GM12801 (cell line): ENCODE results near the gene CERCAM.

Experiments
- TF ChIP-seq, protein P1 (sequence below): IDR thresholded peaks from one replicate; pipeline ENCODE4 v1.5.1; 2011; ENCODE audit warnings: control low read depth; ENCODE audit not compliant: insufficient read length; ENCODE audit errors: extremely low read depth

The CERCAM gene

DNA sequence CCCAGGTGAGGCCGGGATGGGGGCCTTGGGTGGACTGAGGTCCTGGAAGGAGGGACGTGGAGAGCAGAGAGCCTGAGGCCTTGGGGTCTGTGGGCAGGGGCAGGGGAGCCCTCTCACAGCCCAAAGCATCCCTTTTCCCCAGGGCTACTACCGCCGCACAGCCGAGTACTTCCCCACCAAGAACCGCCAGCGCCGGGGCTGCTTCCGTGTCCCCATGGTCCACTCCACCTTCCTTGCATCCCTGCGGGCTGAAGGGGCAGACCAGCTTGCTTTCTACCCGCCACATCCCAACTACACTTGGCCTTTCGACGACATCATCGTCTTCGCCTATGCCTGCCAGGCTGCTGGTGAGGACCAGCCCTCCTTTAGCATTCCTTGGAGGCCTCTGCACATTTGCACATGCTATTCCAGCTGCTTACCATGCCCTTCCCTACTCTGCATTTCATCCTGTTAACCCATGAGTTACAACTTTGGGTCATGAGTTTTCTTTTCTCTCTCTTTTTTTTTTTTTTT is 3.7 kb downstream of the CERCAM start:
- TF ChIP-seq, protein P1, sequence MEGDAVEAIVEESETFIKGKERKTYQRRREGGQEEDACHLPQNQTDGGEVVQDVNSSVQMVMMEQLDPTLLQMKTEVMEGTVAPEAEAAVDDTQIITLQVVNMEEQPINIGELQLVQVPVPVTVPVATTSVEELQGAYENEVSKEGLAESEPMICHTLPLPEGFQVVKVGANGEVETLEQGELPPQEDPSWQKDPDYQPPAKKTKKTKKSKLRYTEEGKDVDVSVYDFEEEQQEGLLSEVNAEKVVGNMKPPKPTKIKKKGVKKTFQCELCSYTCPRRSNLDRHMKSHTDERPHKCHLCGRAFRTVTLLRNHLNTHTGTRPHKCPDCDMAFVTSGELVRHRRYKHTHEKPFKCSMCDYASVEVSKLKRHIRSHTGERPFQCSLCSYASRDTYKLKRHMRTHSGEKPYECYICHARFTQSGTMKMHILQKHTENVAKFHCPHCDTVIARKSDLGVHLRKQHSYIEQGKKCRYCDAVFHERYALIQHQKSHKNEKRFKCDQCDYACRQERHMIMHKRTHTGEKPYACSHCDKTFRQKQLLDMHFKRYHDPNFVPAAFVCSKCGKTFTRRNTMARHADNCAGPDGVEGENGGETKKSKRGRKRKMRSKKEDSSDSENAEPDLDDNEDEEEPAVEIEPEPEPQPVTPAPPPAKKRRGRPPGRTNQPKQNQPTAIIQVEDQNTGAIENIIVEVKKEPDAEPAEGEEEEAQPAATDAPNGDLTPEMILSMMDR, result no peak

DNA sequence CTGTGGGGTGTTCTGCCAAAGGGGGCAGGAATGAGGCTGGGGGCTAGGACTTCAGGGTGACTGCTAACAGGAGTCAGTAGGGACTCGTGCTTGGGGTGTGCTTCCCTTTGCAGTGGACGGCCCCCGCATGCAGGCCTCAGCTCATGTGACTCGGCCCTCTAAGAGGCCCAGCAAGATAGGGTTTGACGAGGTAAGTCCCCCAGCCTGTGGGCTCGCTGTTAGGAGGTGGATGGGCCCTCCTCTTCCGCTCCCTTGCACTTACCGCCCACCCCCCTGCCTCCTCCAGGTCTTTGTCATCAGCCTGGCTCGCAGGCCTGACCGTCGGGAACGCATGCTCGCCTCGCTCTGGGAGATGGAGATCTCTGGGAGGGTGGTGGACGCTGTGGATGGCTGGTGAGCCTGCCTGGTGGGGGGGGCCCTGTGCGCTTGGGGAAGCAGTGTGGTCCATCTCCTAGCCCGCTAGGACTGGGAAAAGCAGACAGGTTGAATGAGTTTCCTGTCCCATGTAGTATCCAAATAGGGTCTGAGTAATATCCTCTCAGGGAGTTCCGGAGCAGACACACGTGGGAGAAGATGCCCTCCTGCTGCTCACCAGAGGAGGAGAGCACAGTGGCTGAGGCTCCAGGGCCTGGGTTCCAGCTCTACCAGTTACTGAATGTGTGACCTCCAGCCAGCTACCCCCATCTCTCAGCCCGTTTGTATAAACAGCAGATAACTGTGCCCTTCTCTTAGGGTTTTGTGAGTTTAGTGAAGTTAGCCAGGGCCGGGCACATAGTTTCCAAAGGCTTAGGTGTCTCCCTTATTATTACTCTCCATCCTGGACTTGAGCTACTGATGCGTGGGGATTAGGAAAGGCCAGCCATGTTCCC is 8.2 kb downstream of the CERCAM start:
- TF ChIP-seq, protein P1, result no peak

DNA sequence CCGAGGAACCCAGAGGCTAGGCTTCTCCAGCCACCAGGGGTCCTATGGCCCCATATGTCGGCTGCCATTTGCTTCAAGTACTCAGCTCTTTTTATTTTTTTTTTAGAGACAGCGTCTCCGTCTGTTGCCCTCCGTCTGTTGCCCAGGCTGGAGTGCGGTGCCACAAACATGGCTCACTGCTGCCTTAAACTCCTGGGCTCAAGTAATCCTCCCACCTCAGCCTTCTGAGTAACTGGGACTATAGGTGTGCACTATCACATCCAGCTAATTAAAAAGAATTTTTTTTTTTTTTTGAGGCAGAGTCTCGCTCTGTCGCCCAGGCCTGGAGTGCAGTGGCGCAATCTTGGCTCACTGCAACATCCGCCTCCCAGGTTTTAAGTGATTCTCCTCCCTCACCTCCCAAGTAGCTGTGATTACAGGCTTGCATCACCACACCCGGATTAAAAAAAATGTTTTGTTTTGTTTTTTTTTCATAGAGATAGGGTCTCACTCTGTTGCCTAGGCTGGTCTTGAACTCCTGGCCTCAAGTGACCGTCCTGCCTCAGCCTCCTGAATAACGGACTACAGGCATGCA is 8.9 kb downstream of the CERCAM start:
- TF ChIP-seq, protein P1, result no peak

DNA sequence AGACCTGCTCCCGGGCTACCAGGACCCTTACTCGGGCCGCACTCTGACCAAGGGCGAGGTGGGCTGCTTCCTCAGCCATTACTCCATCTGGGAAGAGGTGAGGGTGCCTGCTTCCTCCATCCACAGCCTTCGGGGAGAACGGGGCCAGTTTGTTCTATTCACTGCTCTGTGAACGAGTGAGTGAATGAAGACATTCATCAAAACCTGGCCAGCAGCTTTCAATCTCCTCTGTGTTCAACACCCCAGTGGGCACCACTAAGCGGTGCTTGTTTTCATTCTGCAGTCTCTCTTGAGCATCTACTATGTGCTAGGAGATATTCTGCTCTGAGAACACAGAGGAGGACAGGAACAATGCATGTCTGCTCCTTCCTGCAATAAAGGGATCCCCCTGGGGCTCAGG is 10.6 kb downstream of the CERCAM start:
- TF ChIP-seq, protein P1, result no peak

DNA sequence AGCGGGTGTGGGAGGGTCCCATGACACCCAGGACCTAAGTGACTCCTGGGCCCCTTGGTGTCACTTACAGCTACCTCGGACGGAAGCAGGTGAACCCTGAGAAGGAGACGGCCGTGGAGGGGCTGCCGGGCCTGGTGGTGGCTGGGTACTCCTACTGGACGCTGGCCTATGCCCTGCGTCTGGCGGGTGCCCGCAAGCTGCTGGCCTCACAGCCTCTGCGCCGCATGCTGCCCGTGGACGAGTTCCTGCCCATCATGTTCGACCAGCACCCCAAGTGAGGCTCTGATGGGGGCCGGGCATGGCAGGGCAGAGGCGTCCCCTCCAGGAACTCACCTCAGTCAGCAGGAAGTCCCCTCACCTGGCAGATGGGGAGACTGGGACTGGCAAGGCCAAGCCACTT is 13.7 kb downstream of the CERCAM start:
- TF ChIP-seq, protein P1, result no peak

DNA sequence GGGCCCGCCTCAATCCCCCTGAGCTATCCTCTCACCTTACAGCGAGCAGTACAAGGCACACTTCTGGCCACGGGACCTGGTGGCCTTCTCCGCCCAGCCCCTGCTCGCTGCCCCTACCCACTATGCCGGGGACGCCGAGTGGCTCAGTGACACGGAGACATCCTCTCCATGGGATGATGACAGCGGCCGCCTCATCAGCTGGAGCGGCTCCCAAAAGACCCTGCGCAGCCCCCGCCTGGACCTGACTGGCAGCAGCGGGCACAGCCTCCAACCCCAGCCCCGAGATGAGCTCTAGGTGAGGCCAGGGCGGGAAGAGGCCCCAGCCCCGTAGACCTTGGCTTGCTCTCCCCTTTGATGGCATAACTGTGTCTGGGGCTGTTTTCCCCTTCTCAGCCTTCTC is 15.0 kb downstream of the CERCAM start:
- TF ChIP-seq, protein P1, result no peak

DNA sequence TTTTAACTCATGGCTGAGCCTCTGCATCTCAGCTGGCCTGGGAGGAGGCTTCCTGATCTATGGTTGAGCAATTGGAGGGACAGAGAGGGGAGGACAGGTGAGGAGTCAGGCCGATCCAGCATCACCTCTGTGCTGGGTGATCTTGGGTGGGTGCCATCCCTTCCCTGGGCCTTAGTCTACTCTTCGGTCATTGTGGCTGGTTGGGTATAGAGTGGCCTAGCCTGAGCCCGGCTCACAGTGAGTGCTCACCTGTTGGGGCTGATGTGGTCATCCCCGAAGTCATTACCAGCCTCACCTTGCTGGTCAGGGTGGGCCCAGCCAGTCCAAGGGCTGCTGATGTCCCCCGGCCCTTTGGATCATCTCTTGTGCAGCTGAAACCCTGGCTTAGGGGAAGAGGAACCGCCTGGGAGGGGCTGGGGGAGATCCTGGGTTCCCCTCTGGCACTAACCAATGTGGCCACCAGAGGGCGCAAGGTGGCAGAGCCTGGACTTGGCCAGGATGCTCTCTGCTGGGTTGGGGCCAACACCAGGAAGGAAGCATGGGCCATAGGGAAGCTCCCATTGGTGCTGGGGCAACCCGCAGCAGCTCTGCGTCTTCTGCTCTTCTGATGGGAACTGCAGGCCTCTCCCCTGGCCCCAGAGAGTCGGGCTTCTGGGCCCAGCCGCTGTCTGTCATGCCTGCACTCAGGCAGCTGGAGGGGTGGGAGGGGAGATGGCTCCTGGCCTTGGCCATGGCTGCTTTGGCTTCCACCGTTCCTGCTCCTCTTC is 17.9 kb downstream of the CERCAM start:
- TF ChIP-seq, protein P1, result no peak
